ENCODE data around the gene DHTKD1.
A peak's percentile ranks its signal among the peaks of the same experiment; 100 is the strongest.

DHTKD1 gene, protein sequence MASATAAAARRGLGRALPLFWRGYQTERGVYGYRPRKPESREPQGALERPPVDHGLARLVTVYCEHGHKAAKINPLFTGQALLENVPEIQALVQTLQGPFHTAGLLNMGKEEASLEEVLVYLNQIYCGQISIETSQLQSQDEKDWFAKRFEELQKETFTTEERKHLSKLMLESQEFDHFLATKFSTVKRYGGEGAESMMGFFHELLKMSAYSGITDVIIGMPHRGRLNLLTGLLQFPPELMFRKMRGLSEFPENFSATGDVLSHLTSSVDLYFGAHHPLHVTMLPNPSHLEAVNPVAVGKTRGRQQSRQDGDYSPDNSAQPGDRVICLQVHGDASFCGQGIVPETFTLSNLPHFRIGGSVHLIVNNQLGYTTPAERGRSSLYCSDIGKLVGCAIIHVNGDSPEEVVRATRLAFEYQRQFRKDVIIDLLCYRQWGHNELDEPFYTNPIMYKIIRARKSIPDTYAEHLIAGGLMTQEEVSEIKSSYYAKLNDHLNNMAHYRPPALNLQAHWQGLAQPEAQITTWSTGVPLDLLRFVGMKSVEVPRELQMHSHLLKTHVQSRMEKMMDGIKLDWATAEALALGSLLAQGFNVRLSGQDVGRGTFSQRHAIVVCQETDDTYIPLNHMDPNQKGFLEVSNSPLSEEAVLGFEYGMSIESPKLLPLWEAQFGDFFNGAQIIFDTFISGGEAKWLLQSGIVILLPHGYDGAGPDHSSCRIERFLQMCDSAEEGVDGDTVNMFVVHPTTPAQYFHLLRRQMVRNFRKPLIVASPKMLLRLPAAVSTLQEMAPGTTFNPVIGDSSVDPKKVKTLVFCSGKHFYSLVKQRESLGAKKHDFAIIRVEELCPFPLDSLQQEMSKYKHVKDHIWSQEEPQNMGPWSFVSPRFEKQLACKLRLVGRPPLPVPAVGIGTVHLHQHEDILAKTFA

DNA sequence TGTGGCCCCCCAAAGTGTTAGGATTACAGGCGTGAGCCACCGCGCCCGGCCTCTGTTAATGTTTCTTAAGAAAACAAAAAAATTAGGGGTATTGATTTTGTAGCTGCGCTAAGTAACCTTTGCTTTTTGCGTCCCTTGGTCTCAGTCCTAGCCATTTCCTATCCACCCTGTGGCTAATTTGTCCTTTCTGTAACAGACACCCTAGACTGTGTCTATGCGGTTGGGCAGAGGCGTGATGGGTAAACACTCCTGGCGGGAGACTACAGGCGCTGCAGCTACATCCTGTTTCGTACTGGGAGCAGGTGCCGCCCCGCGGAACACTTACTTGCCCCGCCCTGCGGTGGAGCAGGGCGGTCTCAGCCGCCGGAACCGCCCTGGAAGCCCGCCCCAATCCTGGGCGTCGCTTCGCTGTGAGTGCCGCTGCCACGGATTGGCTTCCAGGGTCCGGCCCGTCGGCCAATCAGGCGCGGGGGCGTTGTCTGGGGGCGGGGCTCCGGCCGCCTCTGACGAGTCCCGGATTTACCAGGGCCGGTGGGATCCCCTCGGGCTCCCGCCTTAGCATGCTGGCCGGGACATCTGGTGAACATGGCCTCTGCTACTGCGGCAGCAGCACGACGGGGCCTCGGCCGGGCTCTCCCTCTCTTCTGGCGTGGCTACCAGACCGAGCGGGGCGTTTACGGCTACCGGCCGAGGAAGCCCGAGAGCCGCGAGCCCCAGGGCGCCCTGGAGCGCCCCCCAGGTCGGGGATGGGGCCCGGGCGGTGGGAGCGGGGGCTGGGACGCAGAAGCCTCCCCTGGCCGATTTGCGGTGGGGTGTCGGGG, at the start of gene DHTKD1:
TSS of gene DHTKD1 (plus strand) at position 506 of the 821 bp plus-strand sequence. CDS start at position 586, 80 bp downstream.
- peak; percentile 94 for DNase-seq (ENCODE audit: low read depth, low spot score)

- no peak for DNase-seq (ENCODE audit: low read depth, low spot score)
These were observed 49.3 kb upstream of the DHTKD1 start for GRCh38 chr10:12019283-12019971.

- no peak for DNase-seq (ENCODE audit: low read depth, low spot score)
These were observed 48.2 kb upstream of the DHTKD1 start for GRCh38 chr10:12020574-12020973.

GRCh38 chr10:12022580-12023257, 46.0 kb upstream of the DHTKD1 start:
- DNase-seq (ENCODE audit: low read depth, low spot score): no peak

DNA sequence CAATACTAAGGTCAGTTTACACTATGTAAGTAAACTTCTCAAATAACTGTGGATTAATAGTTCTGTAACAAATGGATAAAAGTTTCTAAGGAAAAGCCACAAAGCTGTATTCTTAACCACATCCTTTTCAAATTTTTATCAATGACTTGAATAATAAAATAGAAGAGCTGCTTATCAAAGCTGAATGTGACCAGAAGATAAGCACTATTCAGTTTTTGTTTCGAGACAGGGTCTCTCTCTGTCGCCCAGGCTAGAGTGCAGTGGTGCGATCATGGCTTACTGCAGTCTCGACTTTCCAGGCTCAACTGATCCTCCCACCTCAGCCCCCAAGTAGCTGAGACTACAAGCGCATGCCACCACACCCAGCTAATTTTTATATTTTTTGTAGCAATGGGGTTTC, 43.2 kb upstream of the DHTKD1 start:
- no peak for DNase-seq (ENCODE audit: low read depth, low spot score)

DNA sequence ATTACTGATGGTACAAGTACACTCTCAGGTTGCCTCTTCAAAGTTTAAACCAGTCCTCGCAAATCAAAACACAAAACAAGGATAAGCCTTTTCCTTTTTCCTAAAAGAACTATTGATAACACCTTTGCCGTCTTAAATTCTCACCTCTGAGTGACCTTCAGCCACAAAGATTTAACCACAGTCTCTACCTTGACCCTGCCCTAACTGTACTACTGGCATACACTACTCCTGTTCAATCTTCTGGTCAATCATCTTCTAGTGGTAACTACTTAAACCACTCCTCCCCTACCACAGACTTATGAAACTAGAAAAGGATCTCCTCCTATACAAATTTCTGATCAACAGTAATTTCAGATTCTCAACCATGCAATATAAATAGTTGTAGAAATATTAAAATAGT, 41.2 kb upstream of the DHTKD1 start:
- no peak for DNase-seq (ENCODE audit: low read depth, low spot score)

GRCh38 chr10:12031404-12031803, 37.4 kb upstream of the DHTKD1 start:
- no peak for DNase-seq (ENCODE audit: low read depth, low spot score)

DNA sequence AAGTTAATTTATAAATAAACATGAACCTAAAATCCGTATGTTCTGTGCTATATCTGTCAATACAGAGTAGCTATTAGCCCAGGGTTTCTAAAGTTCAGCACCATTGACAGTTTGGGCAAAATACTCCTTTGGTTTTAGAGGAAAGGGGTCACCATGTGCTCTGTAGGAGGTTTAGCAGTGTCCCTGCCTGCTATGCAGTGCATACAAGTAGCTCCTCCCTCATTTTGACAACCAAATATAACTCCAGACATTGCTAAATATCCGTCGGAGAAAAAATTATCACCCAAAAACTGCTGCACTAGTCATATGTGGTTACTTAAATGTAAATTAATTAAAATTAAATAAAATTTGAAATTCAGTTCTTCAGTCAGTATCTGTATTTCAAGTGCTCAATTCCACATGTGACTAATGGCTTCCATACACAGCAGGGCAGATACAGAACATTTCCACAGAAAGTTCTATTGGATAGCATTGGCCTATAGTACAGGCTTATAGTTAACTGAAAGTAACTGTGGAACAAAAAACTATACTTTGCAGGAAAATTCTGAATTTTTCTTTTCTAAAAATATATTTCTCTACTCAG, 32.6 kb upstream of the DHTKD1 start:
- no peak for DNase-seq (ENCODE audit: low read depth, low spot score)

- no peak for DNase-seq (ENCODE audit: low read depth, low spot score)
These were observed 26.9 kb upstream of the DHTKD1 start for GRCh38 chr10:12041766-12042408.

GRCh38 chr10:12042409-12042796, 26.4 kb upstream of the DHTKD1 start:
- no peak for DNase-seq (ENCODE audit: low read depth, low spot score)

GRCh38 chr10:12042797-12043651, 25.7 kb upstream of the DHTKD1 start, which contains the start of gene UPF2:
Gene UPF2 (minus strand): TSS chr10:12042809. CDS start chr10:12035423, 7,386 bp downstream.
- peak; percentile 95 for DNase-seq (ENCODE audit: low read depth, low spot score)

GRCh38 chr10:12045596-12045995, 23.2 kb upstream of the DHTKD1 start:
- no peak for DNase-seq (ENCODE audit: low read depth, low spot score)

DNA sequence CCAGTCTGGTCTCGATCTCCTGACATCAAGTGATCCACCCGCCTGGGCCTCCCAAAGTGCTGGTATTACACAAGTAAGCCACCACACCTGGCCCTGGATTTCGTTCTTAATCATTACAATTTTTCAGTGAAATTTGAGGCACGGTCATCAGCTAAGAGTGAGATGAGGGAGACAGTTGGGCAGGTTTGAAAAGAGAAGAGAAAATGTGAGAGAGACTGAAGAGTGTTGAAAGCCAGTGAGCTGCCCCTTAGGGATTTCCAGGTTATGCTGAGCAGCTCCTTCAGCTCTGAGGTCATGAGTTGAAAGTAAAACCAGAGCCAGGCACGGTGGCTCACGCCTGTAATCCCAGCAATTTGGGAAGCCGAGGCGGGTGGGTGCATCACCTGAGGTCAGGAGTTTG, 20.2 kb upstream of the DHTKD1 start:
- no peak for DNase-seq (ENCODE audit: low read depth, low spot score)

DNA sequence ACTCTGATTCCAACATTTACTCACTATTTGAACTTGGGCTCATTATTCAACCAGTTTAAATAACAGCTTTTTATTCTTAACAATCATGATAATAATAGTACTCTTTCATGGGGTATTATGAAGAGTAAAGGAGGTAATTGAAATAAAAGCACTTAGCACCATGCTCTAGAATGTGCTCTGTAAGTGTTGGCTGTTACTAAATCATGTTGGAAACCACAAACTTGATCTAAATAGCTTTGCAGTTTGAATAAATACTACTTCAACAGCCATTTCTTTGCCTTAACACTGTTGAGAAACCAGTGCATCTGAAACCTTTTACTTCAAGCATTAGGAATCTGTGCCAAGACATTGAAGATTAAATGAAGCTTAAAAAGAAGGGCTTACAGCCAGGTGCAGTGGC, 18.2 kb upstream of the DHTKD1 start:
- no peak for DNase-seq (ENCODE audit: low read depth, low spot score)

DNA sequence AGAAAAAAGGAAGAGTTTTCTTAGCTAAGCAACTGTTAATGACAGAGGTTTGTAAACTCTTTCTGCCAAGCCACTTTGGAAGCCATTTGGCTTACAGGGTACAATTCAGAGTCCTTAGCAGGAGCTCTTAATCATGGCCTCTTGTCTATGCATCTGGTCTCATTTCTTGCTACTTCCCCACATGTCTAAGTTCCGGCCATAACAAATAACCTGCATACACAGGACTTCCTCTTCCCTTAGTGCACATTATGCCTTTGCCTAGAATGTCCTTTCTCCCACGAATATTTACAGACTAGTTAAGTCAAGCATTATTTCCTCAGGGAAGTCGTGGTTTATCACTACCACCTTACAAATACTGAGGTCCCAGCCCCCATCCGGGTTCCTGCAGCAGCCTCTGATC, 17.5 kb upstream of the DHTKD1 start:
- DNase-seq (ENCODE audit: low read depth, low spot score): no peak

DNA sequence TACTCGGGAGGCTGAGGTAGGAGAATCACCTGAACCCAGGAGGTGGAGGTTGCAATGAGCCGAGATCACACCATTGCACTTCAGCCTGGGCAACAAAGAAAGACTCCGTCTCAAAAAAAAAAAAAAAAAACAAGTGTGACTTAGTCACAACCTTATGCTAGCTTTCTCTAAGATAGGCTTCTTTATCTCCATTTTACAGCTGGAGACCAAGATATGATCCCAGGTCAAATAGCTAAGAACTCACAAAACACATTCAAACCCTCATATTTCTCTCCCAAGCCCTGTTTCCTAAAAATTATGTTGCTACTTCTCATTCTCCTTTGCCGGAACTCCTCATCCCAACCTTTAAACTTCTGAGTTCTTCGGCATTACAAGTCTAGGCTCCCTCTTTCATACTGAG, 13.0 kb upstream of the DHTKD1 start:
- no peak for DNase-seq (ENCODE audit: low read depth, low spot score)

DNA sequence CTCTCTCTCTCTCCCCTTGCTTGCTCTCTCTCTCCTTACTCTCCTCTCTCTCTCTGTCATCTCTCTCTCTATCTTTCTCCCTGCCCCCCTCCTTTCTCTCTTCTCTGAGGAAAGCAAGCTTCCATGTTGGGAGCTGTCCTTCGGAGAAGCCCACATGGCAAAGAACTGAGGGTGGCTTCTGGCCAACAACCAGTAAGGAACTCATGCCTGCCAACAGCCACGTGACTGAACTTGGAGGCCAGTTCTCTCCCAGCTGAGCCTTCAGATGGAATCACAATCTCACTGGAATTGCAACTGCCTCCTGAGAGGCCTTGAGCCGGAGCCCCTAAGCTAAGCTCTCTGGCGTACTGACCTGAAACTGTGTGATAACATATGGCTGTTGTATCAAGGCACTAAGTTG, 12.0 kb upstream of the DHTKD1 start:
- DNase-seq (ENCODE audit: low read depth, low spot score): no peak

- no peak for DNase-seq (ENCODE audit: low read depth, low spot score)
These were observed 7.6 kb upstream of the DHTKD1 start for GRCh38 chr10:12061124-12061523.

Measured in brain pericyte (primary cell).